Fibroblast of mammary gland (primary cell): ENCODE data around the gene ADGRD1.

ENCODE experiments used
- DNase-seq: peaks from one replicate; pipeline ENCODE4 v3.0.0-alpha.2; 2010; ENCODE audit warnings: low read depth
- H3K4me3 ChIP-seq: 2 replicates; pipeline ENCODE4 v1.5.1; 2011; ENCODE audit warnings: low read depth, mild to moderate bottlenecking, low read length, moderate library complexity; ENCODE audit not compliant: control insufficient read depth
- TF ChIP-seq, protein P1 (sequence below): conservative IDR thresholded peaks from 2 replicates; pipeline ENCODE4 v1.5.1; 2011; ENCODE audit warnings: low read depth, low read length, inconsistent platforms; ENCODE audit not compliant: control insufficient read depth, insufficient read depth

Gene ADGRD1

DNA sequence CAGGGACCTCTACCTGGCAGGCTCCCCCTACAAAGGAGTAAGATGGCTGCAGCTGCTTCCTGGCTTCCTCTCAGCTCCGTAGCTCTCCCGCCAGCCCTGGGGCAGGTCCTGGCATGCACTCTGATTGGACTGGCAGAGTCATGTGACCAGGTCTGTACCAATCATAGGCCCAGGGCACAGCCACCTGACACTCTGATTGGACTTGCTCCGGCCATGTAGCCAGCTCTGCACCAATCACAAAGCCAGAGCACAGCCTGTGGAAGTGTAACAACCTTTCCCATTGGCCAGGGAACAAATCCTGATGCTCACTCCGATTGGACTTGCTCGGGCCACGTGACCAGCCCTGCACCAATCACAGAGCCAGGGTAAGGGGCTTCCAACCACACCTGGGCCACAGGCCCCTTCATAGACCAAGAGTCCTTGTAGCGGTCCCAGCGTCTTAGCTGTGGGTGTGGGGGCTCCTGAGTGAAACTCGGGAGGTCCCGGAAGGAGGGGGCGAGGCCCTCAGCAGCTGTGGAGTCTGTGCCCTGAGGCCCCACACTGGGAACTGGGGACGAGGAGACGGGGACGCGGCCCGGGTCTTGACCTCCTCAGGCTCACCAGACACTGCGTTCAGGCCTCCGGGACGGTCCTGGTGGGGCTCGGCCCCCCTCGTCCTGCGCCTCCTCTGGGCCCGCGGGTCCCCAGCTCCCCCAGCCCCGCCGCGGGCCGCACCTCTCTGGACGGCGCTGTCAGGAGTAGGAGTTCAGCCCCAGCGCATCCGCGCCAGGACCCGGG is 210.6 kb downstream of the ADGRD1 start:
- no peak for DNase-seq
- no peak overlapping the region for H3K4me3 ChIP-seq
- TF ChIP-seq, protein P1, sequence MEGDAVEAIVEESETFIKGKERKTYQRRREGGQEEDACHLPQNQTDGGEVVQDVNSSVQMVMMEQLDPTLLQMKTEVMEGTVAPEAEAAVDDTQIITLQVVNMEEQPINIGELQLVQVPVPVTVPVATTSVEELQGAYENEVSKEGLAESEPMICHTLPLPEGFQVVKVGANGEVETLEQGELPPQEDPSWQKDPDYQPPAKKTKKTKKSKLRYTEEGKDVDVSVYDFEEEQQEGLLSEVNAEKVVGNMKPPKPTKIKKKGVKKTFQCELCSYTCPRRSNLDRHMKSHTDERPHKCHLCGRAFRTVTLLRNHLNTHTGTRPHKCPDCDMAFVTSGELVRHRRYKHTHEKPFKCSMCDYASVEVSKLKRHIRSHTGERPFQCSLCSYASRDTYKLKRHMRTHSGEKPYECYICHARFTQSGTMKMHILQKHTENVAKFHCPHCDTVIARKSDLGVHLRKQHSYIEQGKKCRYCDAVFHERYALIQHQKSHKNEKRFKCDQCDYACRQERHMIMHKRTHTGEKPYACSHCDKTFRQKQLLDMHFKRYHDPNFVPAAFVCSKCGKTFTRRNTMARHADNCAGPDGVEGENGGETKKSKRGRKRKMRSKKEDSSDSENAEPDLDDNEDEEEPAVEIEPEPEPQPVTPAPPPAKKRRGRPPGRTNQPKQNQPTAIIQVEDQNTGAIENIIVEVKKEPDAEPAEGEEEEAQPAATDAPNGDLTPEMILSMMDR: no peak

DNA sequence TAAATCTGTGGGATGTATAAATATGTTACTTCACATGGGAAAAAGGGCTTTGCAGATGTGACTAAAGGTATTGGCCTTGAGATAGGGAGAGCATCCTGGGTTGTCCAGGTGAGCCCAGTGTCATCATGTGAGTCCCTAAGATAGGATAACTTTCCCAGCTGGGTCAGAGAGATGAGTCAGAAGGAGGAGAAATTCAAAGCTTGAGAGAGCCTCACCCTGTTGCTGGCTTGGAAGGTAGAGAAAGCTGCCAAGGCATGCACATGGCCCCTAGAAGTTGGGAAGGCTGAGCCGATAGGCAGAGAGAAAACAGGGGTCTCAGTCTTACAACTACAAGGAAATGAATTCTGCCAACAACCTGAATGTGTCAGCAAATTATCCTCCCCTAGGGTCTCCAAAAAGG is 213.0 kb downstream of the ADGRD1 start:
- no peak for DNase-seq
- TF ChIP-seq, protein P1: no peak
- no peak overlapping the region for H3K4me3 ChIP-seq

DNA sequence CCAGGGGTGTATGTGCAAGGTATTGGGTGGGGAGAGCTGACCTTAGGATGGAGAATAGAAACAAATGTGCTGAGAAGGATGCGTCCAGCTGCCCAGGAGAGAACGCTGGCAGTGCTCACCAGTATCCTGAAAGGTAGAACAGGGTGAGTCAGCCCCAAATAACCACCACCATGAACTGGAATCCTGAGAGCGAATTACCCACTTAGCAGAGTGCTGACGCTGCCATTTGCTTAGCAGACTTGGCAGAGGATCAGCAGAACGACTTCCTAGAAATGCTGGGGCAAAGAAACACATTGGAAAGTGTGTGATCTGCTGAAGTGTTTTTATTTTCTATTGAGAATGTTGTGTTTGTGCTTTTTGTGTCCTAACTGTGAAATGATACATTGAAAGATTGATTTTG is 213.6 kb downstream of the ADGRD1 start:
- H3K4me3 ChIP-seq: no peak overlapping the region
- no peak for DNase-seq
- TF ChIP-seq, protein P1: no peak

DNA sequence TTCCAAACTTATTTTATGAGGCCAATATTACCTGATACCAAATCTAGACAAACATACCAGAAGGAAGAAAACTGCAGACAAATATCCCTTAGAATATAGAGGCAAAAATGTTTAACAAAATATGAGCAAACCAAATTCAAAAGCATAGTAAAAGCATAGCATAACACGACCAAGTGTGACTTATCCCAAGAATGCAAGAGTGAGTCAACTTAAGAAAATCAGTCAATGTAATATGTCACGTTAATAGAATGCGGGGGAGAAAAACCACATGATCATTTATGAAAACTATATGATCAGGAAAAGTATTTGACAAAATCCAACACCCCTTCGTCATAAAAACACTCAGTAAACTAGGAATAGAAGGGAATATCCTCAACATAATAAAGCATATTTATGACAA is 217.3 kb downstream of the ADGRD1 start:
- TF ChIP-seq, protein P1: no peak
- H3K4me3 ChIP-seq: no peak overlapping the region
- no peak for DNase-seq

DNA sequence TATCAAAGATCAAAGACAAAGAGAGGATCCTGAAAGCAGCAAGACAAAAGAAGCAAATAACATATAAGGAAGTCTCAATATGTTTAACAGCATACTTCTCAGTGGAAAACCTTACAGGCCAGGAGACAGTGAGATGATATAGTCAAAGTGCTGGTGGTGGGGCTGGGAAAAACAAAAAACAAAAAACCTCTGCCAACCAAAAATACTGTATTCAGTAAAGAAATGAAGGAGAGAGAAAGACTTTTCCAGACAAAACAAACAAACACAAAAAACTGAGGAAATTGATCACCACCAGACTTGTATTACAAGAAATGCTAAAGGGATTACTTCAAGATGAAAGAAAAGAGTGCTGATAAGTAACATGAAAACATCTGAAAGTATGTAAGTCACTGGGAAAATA is 221.2 kb downstream of the ADGRD1 start:
- no peak overlapping the region for H3K4me3 ChIP-seq
- no peak for DNase-seq
- TF ChIP-seq, protein P1: no peak

DNA sequence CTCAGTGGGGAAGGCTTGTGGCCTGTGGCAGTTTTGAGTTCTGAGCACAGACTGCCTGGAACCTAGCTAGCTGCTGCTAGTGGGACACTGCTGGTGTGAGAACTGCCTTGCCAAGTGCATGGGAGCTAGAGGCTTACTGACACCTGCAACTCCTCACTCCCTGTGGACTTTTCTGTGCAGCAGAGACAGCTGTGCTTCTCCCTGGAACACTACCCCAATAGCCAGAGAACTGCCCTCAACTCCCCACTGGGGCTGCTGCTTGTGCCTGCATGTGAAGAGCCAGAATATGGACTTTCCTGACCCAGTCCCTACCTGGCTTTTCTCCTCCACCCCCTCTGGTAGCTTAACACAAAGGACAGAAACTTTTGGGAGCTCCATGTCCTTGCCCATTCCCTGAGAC is 222.6 kb downstream of the ADGRD1 start:
- TF ChIP-seq, protein P1: no peak
- DNase-seq: no peak
- H3K4me3 ChIP-seq: no peak overlapping the region

DNA sequence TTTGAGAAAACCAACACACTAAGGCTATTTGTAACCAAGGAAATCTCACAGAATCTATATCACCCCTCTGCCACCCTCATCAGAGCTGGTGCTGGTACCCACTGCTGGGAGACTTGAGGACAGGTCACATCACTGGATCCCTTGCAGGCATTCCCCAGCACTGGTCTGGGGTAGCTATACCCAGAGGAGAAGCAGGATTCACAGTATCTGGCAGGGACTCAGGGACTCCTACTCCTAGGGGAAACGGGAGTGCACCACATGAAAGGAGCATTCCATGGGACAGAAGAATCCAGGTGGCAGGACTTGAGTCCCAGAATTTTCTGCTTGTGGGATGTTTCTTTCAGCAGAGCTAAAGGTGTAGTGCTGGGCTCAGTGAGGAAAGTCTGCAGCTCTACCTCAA is 223.2 kb downstream of the ADGRD1 start:
- H3K4me3 ChIP-seq: no peak overlapping the region
- TF ChIP-seq, protein P1: no peak
- DNase-seq: no peak
